HCT116 (cell line): ENCODE data around the gene YWHAG. TPM values are rescaled to one million over a fixed set of nuclear protein-coding genes. Genes with fewer than 3 reads are reported as not detected.

Source experiments
- ATAC-seq: fragments of 200-7000 bp; cut with Tn5 transposase; 2 replicates; pipeline ENCODE4 v1.9.1; 2020; ENCODE audit warnings: mild to moderate bottlenecking, moderate library complexity
- BruUV-seq: library from RNA; stranded (reverse); fragments of 400-500 nt; replicated peaks from 2 replicates; lab custom pipeline; 2021; lab: Mats Ljungman, UMichigan
- CTCF ChIA-PET: fragments of 300-600 bp; sonication (Branson Sonifier 250); formaldehyde crosslinking; loops from one replicate; lab custom pipeline; 2021; ENCODE audit warnings: antibody characterized with exemption; lab: Charles Lee
- POLR2A ChIA-PET: fragments of 300-600, 350-600 bp; sonication (Branson Sonifier 250); formaldehyde crosslinking; loops from one replicate; lab custom pipeline; 2021; ENCODE audit warnings: antibody characterized with exemption; lab: Charles Lee
- RAD21 ChIA-PET, 2 experiments: fragments of 300-600 bp; sonication (Branson Sonifier 250); formaldehyde crosslinking; loops; one replicate each; lab custom pipeline; 2023; ENCODE audit warnings: low total read pairs in 2 of 2; ENCODE audit not compliant: uncharacterized antibody in 2 of 2, unreplicated experiment in 2 of 2, low non-redundant PET in 1 of 2; lab: Charles Lee
- DNase-seq: peaks from one replicate; pipeline ENCODE4 v3.0.0-alpha.2; 2010; ENCODE audit warnings: low read depth, low spot score
- H2AFZ ChIP-seq: fragments of 200-600 bp; shearing (Covaris generic), sonication (generic); 2 replicates; pipeline ENCODE4 v1.6.1; 2017; ENCODE audit warnings: low read depth, mixed run types, mixed read lengths, antibody characterized with exemption, low read length; ENCODE audit not compliant: poor library complexity, severe bottlenecking
- H3K27ac ChIP-seq: 2 replicates; pipeline ENCODE4 v1.5.1; 2012; ENCODE audit warnings: low read depth, low read length
- H3K27me3 ChIP-seq: fragments of 200-600 bp; sonication (generic); 2 replicates; pipeline ENCODE4 v1.6.1; 2016; ENCODE audit warnings: mixed run types, low read length, mixed read lengths; ENCODE audit not compliant: insufficient read depth
- H3K36me3 ChIP-seq, 2 experiments: fragments of 200-500 bp in 1 of 2; fragments of 200-600 bp in 1 of 2; sonication (Bioruptor generic) in 1 of 2; sonication (generic) in 1 of 2; 2 replicates each; pipeline versions ENCODE4 v1.5.1 to v1.6.1; 2014 to 2016; ENCODE audit warnings: low read length in 2 of 2, inconsistent platforms in 1 of 2, mixed read lengths in 1 of 2, mixed run types in 1 of 2; ENCODE audit not compliant: insufficient read depth in 2 of 2, control insufficient read depth in 1 of 2
- H3K4me1 ChIP-seq, 2 experiments: fragments of 200-600 bp in 1 of 2; sonication (generic) in 1 of 2; 2 replicates each; pipeline versions ENCODE4 v1.5.1 to v1.6.1; 2012 to 2017; ENCODE audit warnings: low read length in 2 of 2, inconsistent platforms in 1 of 2, mild to moderate bottlenecking in 1 of 2, mixed read lengths in 1 of 2, mixed run types in 1 of 2, moderate library complexity in 1 of 2; ENCODE audit not compliant: insufficient read depth in 2 of 2, control insufficient read depth in 1 of 2
- H3K4me2 ChIP-seq: fragments of 200-600 bp; sonication (generic); 2 replicates; pipeline ENCODE4 v1.6.1; 2017; ENCODE audit warnings: mixed run types, low read length, mixed read lengths
- H3K4me3 ChIP-seq, 2 experiments: fragments of 200-600 bp in 1 of 2; sonication (generic) in 1 of 2; replicated peaks in 1 of 2; 2 replicates each; pipeline ENCODE4 v1.5.1; 2011 to 2016; ENCODE audit warnings: low read length in 2 of 2, control low read depth in 1 of 2, low read depth in 1 of 2, mild to moderate bottlenecking in 1 of 2, mixed read lengths in 1 of 2, mixed run types in 1 of 2
- H3K79me2 ChIP-seq: fragments of 200-600 bp; sonication (generic); 2 replicates; pipeline ENCODE4 v1.6.1; 2017; ENCODE audit warnings: mild to moderate bottlenecking, mixed run types, low read length, moderate library complexity, mixed read lengths; ENCODE audit not compliant: insufficient read depth
- H3K9ac ChIP-seq: fragments of 200-600 bp; sonication (generic); 2 replicates; pipeline ENCODE4 v1.6.1; 2016; ENCODE audit warnings: low read length, mixed read lengths
- H3K9me2 ChIP-seq: fragments of 200-600 bp; sonication (generic), shearing (Covaris generic); 2 replicates; pipeline ENCODE4 v1.6.1; 2017; ENCODE audit warnings: mixed run types, mild to moderate bottlenecking, moderate library complexity; ENCODE audit not compliant: insufficient read depth
- H3K9me3 ChIP-seq, 2 experiments: fragments of 200-500 bp in 1 of 2; fragments of 200-600 bp in 1 of 2; sonication (Bioruptor generic) in 1 of 2; sonication (generic) in 1 of 2; 2 replicates each; pipeline ENCODE4 v1.6.1; 2014 to 2017; ENCODE audit warnings: low read length in 2 of 2, mixed read lengths in 2 of 2, inconsistent platforms in 1 of 2, low read depth in 1 of 2, mild to moderate bottlenecking in 1 of 2, mixed run types in 1 of 2, moderate library complexity in 1 of 2; ENCODE audit not compliant: control insufficient read depth in 1 of 2, insufficient read depth in 1 of 2
- H4K20me1 ChIP-seq: fragments of 200-600 bp; sonication (generic), shearing (Covaris generic); 2 replicates; pipeline ENCODE4 v1.6.1; 2017; ENCODE audit warnings: mixed run types, mild to moderate bottlenecking, moderate library complexity; ENCODE audit not compliant: insufficient read depth
- EGR1 ChIP-seq: IDR thresholded peaks from 2 replicates; pipeline ENCODE4 v1.6.1; 2012; ENCODE audit warnings: low read depth
- ELF1 ChIP-seq: IDR thresholded peaks from 2 replicates; pipeline ENCODE4 v1.6.1; 2012; ENCODE audit warnings: low read depth, borderline replicate concordance
- EZH2phosphoT487 ChIP-seq: fragments of 200-600 bp; IDR thresholded peaks from 2 replicates; pipeline ENCODE4 v1.6.1; 2018; ENCODE audit warnings: antibody characterized with exemption, borderline replicate concordance
- POLR2A ChIP-seq: IDR thresholded peaks from 2 replicates; pipeline ENCODE4 v1.7.0; 2011; ENCODE audit warnings: borderline replicate concordance; ENCODE audit not compliant: insufficient read depth, insufficient read length; ENCODE audit errors: extremely low read depth
- POLR2AphosphoS5 ChIP-seq: IDR thresholded peaks from 2 replicates; pipeline ENCODE4 v1.6.1; 2011; ENCODE audit warnings: mild to moderate bottlenecking, low read depth, low read length, moderate library complexity
- RAD21 ChIP-seq: IDR thresholded peaks from 2 replicates; pipeline ENCODE4 v1.6.1; 2012; ENCODE audit warnings: low read depth, mild to moderate bottlenecking
- SRF ChIP-seq: IDR thresholded peaks from 2 replicates; pipeline ENCODE4 v1.6.1; 2012; ENCODE audit warnings: low read depth
- TCF7L2 ChIP-seq: IDR thresholded peaks from 2 replicates; pipeline ENCODE4 v1.7.0; 2011; ENCODE audit warnings: borderline replicate concordance, inconsistent platforms; ENCODE audit not compliant: insufficient read depth, insufficient read length; ENCODE audit errors: extremely low read depth
- YY1 ChIP-seq: IDR thresholded peaks from 2 replicates; pipeline ENCODE4 v1.6.1; 2011; ENCODE audit warnings: low read length, low read depth, moderate library complexity, mild to moderate bottlenecking; ENCODE audit not compliant: insufficient replicate concordance; ENCODE audit errors: extremely low read depth
- ZFX ChIP-seq: fragments of 450-650 bp; IDR thresholded peaks from 2 replicates; pipeline ENCODE4 v1.6.1; 2017
- intact Hi-C: fragments of 100-400 bp; cut with micrococcal nuclease; formaldehyde crosslinking; loops from 2 replicates; pipeline ENCODE4 v1.10.0; 2022
- total RNA-seq: library from RNA; stranded (reverse); gene quantifications from one replicate; pipeline ENCODE4 v1.2.1, GENCODE V29; 2021; ENCODE audit not compliant: unreplicated experiment
- TF ChIP-seq, protein P1 (sequence below): IDR thresholded peaks from 2 replicates; pipeline ENCODE4 v1.6.1; 2012
- TF ChIP-seq, protein P2 (sequence below): IDR thresholded peaks from 2 replicates; pipeline ENCODE4 v1.6.1; 2012
- TF ChIP-seq, protein P3 (sequence below): IDR thresholded peaks from 2 replicates; pipeline ENCODE4 v1.6.1; 2012; ENCODE audit warnings: low read depth

Gene YWHAG
- total RNA-seq, 1 experiment from 2014 or later = 170 TPM

DNA sequence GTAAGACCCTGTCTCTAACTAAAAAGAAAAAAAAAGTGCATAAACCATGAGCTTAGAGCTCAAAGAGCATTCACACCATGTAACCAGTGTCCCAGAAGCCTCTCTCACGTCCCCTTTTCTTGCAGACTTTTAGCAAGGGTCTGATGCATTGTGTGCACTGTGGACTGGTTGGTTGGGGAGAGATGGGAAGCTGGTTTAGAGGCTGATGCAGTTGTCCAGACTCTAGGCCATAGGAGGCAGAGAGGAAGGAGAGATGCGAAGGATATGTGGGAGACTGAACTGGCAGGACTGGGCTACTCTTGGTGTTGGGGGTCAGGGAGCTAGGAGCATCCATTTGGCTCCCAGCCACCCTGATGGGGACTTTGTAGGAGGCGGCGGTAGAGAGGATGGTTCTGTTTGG is 48.9 kb upstream of the YWHAG start:
- H3K27me3 ChIP-seq = no peaks in the 10 kb centered on the region
- H3K79me2 ChIP-seq = no peaks in the 10 kb centered on the region
- H3K36me3 ChIP-seq = no peaks in the 10 kb centered on the region
- TF ChIP-seq, protein P1, sequence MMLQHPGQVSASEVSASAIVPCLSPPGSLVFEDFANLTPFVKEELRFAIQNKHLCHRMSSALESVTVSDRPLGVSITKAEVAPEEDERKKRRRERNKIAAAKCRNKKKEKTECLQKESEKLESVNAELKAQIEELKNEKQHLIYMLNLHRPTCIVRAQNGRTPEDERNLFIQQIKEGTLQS = no peak
- TF ChIP-seq RAD21 (no peak), SRF (no peak), ZFX (no peak), POLR2A (no peak), YY1 (no peak), POLR2AphosphoS5 (no peak), EZH2phosphoT487 (no peak), ELF1 (no peak), EGR1 (no peak), TCF7L2 (no peak)
- TF ChIP-seq, protein P2, sequence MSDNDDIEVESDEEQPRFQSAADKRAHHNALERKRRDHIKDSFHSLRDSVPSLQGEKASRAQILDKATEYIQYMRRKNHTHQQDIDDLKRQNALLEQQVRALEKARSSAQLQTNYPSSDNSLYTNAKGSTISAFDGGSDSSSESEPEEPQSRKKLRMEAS = no peak
- TF ChIP-seq, protein P3, sequence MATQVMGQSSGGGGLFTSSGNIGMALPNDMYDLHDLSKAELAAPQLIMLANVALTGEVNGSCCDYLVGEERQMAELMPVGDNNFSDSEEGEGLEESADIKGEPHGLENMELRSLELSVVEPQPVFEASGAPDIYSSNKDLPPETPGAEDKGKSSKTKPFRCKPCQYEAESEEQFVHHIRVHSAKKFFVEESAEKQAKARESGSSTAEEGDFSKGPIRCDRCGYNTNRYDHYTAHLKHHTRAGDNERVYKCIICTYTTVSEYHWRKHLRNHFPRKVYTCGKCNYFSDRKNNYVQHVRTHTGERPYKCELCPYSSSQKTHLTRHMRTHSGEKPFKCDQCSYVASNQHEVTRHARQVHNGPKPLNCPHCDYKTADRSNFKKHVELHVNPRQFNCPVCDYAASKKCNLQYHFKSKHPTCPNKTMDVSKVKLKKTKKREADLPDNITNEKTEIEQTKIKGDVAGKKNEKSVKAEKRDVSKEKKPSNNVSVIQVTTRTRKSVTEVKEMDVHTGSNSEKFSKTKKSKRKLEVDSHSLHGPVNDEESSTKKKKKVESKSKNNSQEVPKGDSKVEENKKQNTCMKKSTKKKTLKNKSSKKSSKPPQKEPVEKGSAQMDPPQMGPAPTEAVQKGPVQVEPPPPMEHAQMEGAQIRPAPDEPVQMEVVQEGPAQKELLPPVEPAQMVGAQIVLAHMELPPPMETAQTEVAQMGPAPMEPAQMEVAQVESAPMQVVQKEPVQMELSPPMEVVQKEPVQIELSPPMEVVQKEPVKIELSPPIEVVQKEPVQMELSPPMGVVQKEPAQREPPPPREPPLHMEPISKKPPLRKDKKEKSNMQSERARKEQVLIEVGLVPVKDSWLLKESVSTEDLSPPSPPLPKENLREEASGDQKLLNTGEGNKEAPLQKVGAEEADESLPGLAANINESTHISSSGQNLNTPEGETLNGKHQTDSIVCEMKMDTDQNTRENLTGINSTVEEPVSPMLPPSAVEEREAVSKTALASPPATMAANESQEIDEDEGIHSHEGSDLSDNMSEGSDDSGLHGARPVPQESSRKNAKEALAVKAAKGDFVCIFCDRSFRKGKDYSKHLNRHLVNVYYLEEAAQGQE = no peak
- H3K4me2 ChIP-seq = no peak overlapping the region
- H3K9me3 ChIP-seq = no peaks in the 10 kb centered on the region
- intact Hi-C loops = no loop called here
- no peak overlapping the region for H3K27ac ChIP-seq
- H4K20me1 ChIP-seq = no peaks in the 10 kb centered on the region
- H3K4me1 ChIP-seq = peaks cover 7 to 17% of the 10 kb centered on the region in 2 experiments; a peak in 3 of 4 replicates
- ChIA-PET RAD21 (no interaction called here), POLR2A (no interaction called here), CTCF (interaction anchor here (1.3 kb wide), 1 partner anchor 49 kb away, joined by 4 read pairs; the partner anchor contains the start of gene YWHAG)
- no peak overlapping the region for H3K9ac ChIP-seq
- no TSS peak for BruUV-seq
- ATAC-seq (no peak), DNase-seq (no peak)
- no peak overlapping the region for H2AFZ ChIP-seq
- H3K4me3 ChIP-seq = no peak overlapping the region
- no peaks in the 10 kb centered on the region for H3K9me2 ChIP-seq
